ENCODE results near the gene CNOT6L. TPM values are rescaled to one million over a fixed set of nuclear protein-coding genes. Genes with fewer than 3 reads are reported as not detected.

The CNOT6L gene
- total and polyA plus RNA-seq, 2 donors (not counting 1 experiment from before 2014, with no cell fraction given): 11.4 to 12.7 TPM

GRCh38 chr4:77862478-77863216 lies 43.5 kb upstream of the CNOT6L start, which contains the start of gene MRPL1:
Gene MRPL1 (plus strand): TSS chr4:77862830. CDS start chr4:77862849, 19 bp downstream.
- no peak for TF ChIP-seq CTCF (conservative IDR thresholded peaks at IDR 0.05 in 1 of 2, IDR thresholded peaks at IDR 0.05 in 1 of 2; ENCODE audit: low read depth in 1 of 2, low read length in 2 of 2)
- TF ChIP-seq EZH2 (IDR thresholded peaks at IDR 0.05; ENCODE audit: low read length, missing control alignments): no peak
- peaks cover 5% of the 10 kb centered on the region for H3K4me1 ChIP-seq (ENCODE audit: control insufficient read depth, extremely low read depth, insufficient read depth, low read length)
- no peaks in the 10 kb centered on the region for H3K36me3 ChIP-seq (ENCODE audit: control insufficient read depth, insufficient read depth, low read length)
- peak within 1 kb of the TSS; percentile 84 for H3K4me2 ChIP-seq (ENCODE audit: extremely low read depth, insufficient read depth, low read length)
- peaks cover 30% of the 10 kb centered on the region for H3K79me2 ChIP-seq (ENCODE audit: control insufficient read depth, insufficient read depth, low read length)
- H2AFZ ChIP-seq (ENCODE audit: low read length): peak within 1 kb of the TSS; percentile 96
- peak; percentile 94 to 98 for DNase-seq (ENCODE audit: low read depth in 2 of 2)
- H3K9me3 ChIP-seq (ENCODE audit: control insufficient read depth, insufficient read depth, low read depth, low read length): no peaks in the 10 kb centered on the region
- H3K27me3 ChIP-seq (ENCODE audit: control insufficient read depth, insufficient read depth, low read length): no peaks in the 10 kb centered on the region
- H3K9ac ChIP-seq (ENCODE audit: insufficient read depth, low read length): peak within 1 kb of the TSS; percentile 76
- peak within 1 kb of the TSS; percentile 92 to 100 (median 92) for H3K4me3 ChIP-seq (replicated peaks in 1 of 4; ENCODE audit: control extremely low read depth in 1 of 4, insufficient read depth in 1 of 4, low read depth in 3 of 4, low read length in 4 of 4)
- H3K27ac ChIP-seq (ENCODE audit: insufficient read depth, low read length): peak within 1 kb of the TSS; percentile 94
- no peaks in the 10 kb centered on the region for H4K20me1 ChIP-seq (ENCODE audit: control insufficient read depth, extremely low read depth, insufficient read depth, low read length)

DNA sequence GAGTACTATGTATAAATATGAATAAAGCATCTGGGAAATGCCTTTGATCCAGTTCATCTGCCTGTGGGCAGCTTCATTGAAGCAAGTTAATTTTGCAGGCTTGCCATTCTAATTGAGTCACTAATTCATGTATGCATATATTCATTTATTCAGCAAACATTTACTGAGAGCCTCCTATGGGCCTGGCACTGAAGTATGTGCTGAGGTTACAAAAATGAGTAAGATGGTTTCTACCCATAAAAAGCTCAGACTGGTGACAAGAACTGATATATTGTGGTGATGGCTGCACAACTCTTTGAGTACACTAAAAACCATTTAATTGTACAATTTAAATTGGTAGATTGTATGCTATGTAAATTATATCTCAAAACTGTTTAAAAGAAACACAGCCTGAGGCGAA lies 42.3 kb upstream of the CNOT6L start:
- peak in 1 of 2 donors; percentile 41 for DNase-seq (ENCODE audit: low read depth in 2 of 2)
- peak overlapping the region; percentile 94 for H3K27ac ChIP-seq (ENCODE audit: insufficient read depth, low read length)
- peak overlapping the region; percentile 92 for H2AFZ ChIP-seq (ENCODE audit: low read length)
- peak overlapping the region; percentile 20 for H3K9ac ChIP-seq (ENCODE audit: insufficient read depth, low read length)
- H4K20me1 ChIP-seq (ENCODE audit: control insufficient read depth, extremely low read depth, insufficient read depth, low read length): no peaks in the 10 kb centered on the region
- TF ChIP-seq CTCF (conservative IDR thresholded peaks at IDR 0.05 in 1 of 2, IDR thresholded peaks at IDR 0.05 in 1 of 2; ENCODE audit: low read depth in 1 of 2, low read length in 2 of 2) (no peak), EZH2 (IDR thresholded peaks at IDR 0.05; ENCODE audit: low read length, missing control alignments) (no peak)
- peak overlapping the region; percentile 55 to 93 (median 92) for H3K4me3 ChIP-seq (replicated peaks in 1 of 4; ENCODE audit: control extremely low read depth in 1 of 4, insufficient read depth in 1 of 4, low read depth in 3 of 4, low read length in 4 of 4)
- H3K36me3 ChIP-seq (ENCODE audit: control insufficient read depth, insufficient read depth, low read length): no peaks in the 10 kb centered on the region
- H3K4me1 ChIP-seq (ENCODE audit: control insufficient read depth, extremely low read depth, insufficient read depth, low read length): peaks cover 5% of the 10 kb centered on the region
- H3K9me3 ChIP-seq (ENCODE audit: control insufficient read depth, insufficient read depth, low read depth, low read length): no peaks in the 10 kb centered on the region
- H3K27me3 ChIP-seq (ENCODE audit: control insufficient read depth, insufficient read depth, low read length): no peaks in the 10 kb centered on the region
- H3K4me2 ChIP-seq (ENCODE audit: extremely low read depth, insufficient read depth, low read length): peak overlapping the region; percentile 84
- H3K79me2 ChIP-seq (ENCODE audit: control insufficient read depth, insufficient read depth, low read length): peaks cover 25% of the 10 kb centered on the region

DNA sequence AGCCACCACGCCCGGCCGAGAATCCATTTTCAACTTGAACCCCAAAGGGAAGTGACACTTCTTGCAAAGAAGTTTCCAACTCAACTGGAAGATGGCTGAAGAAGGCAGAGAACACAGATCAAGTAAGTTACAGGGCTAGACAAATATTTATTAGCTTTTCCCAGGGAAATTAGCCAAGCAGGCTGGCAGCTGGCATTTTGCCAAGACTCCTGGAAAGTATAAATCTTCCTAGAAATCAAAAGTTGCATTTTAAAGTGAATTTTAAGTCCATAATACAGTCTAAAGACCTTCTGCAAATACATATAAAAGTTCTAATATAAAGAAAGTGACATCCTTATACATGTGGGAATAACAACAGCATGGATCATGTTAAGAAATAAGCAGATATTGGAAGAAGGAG lies 40.1 kb upstream of the CNOT6L start:
- H3K4me3 ChIP-seq (replicated peaks in 1 of 4; ENCODE audit: control extremely low read depth in 1 of 4, insufficient read depth in 1 of 4, low read depth in 3 of 4, low read length in 4 of 4): no peak overlapping the region
- H3K79me2 ChIP-seq (ENCODE audit: control insufficient read depth, insufficient read depth, low read length): peaks cover 12% of the 10 kb centered on the region
- H3K27ac ChIP-seq (ENCODE audit: insufficient read depth, low read length): no peak overlapping the region
- no peaks in the 10 kb centered on the region for H4K20me1 ChIP-seq (ENCODE audit: control insufficient read depth, extremely low read depth, insufficient read depth, low read length)
- H3K27me3 ChIP-seq (ENCODE audit: control insufficient read depth, insufficient read depth, low read length): no peaks in the 10 kb centered on the region
- no peaks in the 10 kb centered on the region for H3K9me3 ChIP-seq (ENCODE audit: control insufficient read depth, insufficient read depth, low read depth, low read length)
- H3K4me2 ChIP-seq (ENCODE audit: extremely low read depth, insufficient read depth, low read length): no peak overlapping the region
- DNase-seq (ENCODE audit: low read depth in 2 of 2): no peak
- H2AFZ ChIP-seq (ENCODE audit: low read length): no peak overlapping the region
- no peaks in the 10 kb centered on the region for H3K36me3 ChIP-seq (ENCODE audit: control insufficient read depth, insufficient read depth, low read length)
- H3K4me1 ChIP-seq (ENCODE audit: control insufficient read depth, extremely low read depth, insufficient read depth, low read length): peaks cover 5% of the 10 kb centered on the region
- H3K9ac ChIP-seq (ENCODE audit: insufficient read depth, low read length): no peak overlapping the region
- no peak for TF ChIP-seq EZH2 (IDR thresholded peaks at IDR 0.05; ENCODE audit: low read length, missing control alignments)
- TF ChIP-seq CTCF (conservative IDR thresholded peaks at IDR 0.05 in 1 of 2, IDR thresholded peaks at IDR 0.05 in 1 of 2; ENCODE audit: low read depth in 1 of 2, low read length in 2 of 2): no peak
